HUES6 (cell line): ENCODE measurements around the gene LRRC74B.

Source experiments
- H3K27ac ChIP-seq: 2 replicates; pipeline ENCODE4 v1.7.0; 2013; ENCODE audit warnings: low read depth, mild to moderate bottlenecking, low read length, inconsistent platforms
- H3K27me3 ChIP-seq: 2 replicates; pipeline ENCODE4 v1.6.1; 2013; ENCODE audit warnings: low read length; ENCODE audit not compliant: control insufficient read depth, insufficient read depth
- H3K36me3 ChIP-seq: 2 replicates; pipeline ENCODE4 v1.6.1; 2013; ENCODE audit warnings: low read length; ENCODE audit not compliant: control insufficient read depth, insufficient read depth
- H3K4me1 ChIP-seq: 2 replicates; pipeline ENCODE4 v1.6.1; 2013; ENCODE audit warnings: low read length; ENCODE audit not compliant: control insufficient read depth, insufficient read depth
- H3K4me3 ChIP-seq: 2 replicates; pipeline ENCODE4 v1.5.1; 2013; ENCODE audit warnings: low read depth, low read length
- H3K9ac ChIP-seq: one replicate; pipeline ENCODE4 v1.6.1; 2013; ENCODE audit warnings: mild to moderate bottlenecking, low read length
- H3K9me3 ChIP-seq: 2 replicates; pipeline ENCODE4 v1.6.1; 2013; ENCODE audit warnings: low read depth, low read length; ENCODE audit not compliant: control insufficient read depth, insufficient read depth

Gene LRRC74B

DNA sequence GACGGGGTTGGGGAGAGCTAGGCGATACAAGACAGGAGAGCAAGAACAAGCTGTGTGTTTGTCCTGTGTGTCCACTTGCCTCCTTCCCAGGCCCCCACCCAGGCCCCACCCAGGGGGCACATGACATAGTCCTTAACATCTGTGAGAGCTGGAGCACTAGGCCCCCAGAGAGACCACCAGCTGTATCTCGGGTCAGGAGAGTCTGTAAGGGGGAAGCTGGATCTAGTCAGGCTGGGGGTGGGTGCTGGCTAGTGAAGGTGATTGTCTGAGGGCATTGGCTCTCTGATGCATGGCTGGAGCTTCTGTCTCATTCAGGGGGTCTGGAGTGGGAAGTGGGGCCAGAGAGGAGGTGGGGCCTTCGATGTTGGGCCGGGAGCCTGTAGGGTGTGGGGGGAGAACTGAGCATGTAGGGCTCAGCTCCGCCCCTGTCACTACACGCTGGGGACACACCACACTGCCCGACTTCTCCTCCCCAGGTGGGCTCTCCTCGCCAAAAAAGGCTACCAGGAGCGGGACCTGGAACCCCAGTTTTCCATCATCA is 30.2 kb upstream of the LRRC74B start:
- peaks cover 12% of the 10 kb centered on the region; the same call in 1 of the 2 replicates for H3K9me3 ChIP-seq
- H3K27me3 ChIP-seq, result 0 out of 2 replicates have a peak, but pooled peaks cover 4% of the 10 kb centered on the region
- H3K4me1 ChIP-seq, result peaks cover 23% of the 10 kb centered on the region
- no peaks in the 10 kb centered on the region for H3K36me3 ChIP-seq
- no peak overlapping the region for H3K9ac ChIP-seq
- H3K27ac ChIP-seq, result no peak overlapping the region; the same call in 1 of the 2 replicates
- H3K4me3 ChIP-seq, result peak overlapping the region; percentile 70; the same call in 1 of the 2 replicates

DNA sequence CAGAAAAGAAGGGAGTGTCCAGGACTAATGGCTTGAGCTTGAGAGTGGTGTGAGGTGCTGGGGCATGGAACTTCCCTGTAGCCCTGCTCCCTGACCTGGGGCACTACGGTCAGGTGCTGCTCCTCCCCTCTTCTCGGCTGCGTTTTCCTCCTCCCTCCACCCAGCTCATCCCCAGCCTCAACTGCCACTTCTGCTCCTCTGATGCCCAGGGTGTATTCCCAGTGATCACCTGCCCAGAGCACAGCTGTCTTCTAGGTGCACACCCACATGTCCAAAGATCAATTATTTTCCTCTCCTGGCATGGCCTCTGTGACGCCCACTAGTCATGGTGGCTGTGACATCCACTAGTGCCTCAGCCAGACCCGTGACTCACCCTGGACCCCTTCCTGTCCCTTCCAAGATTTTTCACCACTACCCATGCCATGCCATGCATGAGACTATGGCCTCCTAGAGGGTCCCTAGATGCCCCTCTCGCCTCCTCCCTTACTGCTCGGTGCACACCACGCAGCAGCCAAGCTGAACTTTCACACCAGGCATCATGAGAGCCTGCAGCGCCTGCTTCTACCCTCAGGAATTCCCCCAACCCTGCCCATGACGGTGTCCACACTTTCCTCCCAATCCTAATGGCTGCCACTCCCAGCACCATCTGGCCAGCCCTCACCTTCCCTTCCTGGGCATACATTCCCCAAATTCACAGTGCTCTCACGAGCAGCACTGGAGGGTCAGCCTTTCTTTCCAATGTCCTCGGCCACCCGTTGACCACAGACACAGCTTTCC is 28.9 kb upstream of the LRRC74B start:
- peaks cover 12% of the 10 kb centered on the region; the same call in 1 of the 2 replicates for H3K9me3 ChIP-seq
- 0 out of 2 replicates have a peak, but pooled peaks cover 4% of the 10 kb centered on the region for H3K27me3 ChIP-seq
- peaks cover 23% of the 10 kb centered on the region for H3K4me1 ChIP-seq
- no peak overlapping the region for H3K4me3 ChIP-seq
- no peaks in the 10 kb centered on the region for H3K36me3 ChIP-seq
- no peak overlapping the region for H3K27ac ChIP-seq
- H3K9ac ChIP-seq, result no peak overlapping the region

- H3K36me3 ChIP-seq, result no peaks in the 10 kb centered on the region
- H3K4me3 ChIP-seq, result no peak overlapping the region
- H3K27ac ChIP-seq, result no peak overlapping the region
- peaks cover 12% of the 10 kb centered on the region; the same call in 1 of the 2 replicates for H3K9me3 ChIP-seq
- H3K4me1 ChIP-seq, result peaks cover 20% of the 10 kb centered on the region
- H3K27me3 ChIP-seq, result no peaks in the 10 kb centered on the region
- no peak overlapping the region for H3K9ac ChIP-seq
Observed at GRCh38 chr22:21018314-21018713, 27.4 kb upstream of the LRRC74B start.

- Histone ChIP-seq H3K9me3 (peaks cover 12% of the 10 kb centered on the region; the same call in 1 of the 2 replicates), H3K36me3 (no peaks in the 10 kb centered on the region), H3K27ac (no peak overlapping the region), H3K4me1 (peaks cover under 1% of the 10 kb centered on the region; the same call in 1 of the 2 replicates), H3K9ac (no peak overlapping the region), H3K27me3 (no peaks in the 10 kb centered on the region), H3K4me3 (no peak overlapping the region)
Observed at GRCh38 chr22:21020802-21021429, 24.8 kb upstream of the LRRC74B start.

- no peak overlapping the region for H3K4me3 ChIP-seq
- peaks cover 12% of the 10 kb centered on the region; the same call in 1 of the 2 replicates for H3K9me3 ChIP-seq
- no peaks in the 10 kb centered on the region for H3K27me3 ChIP-seq
- no peaks in the 10 kb centered on the region; the same call in 1 of the 2 replicates for H3K4me1 ChIP-seq
- no peaks in the 10 kb centered on the region for H3K36me3 ChIP-seq
- H3K9ac ChIP-seq, result no peak overlapping the region
- H3K27ac ChIP-seq, result no peak overlapping the region
Observed at GRCh38 chr22:21022507-21022906, 23.2 kb upstream of the LRRC74B start.

DNA sequence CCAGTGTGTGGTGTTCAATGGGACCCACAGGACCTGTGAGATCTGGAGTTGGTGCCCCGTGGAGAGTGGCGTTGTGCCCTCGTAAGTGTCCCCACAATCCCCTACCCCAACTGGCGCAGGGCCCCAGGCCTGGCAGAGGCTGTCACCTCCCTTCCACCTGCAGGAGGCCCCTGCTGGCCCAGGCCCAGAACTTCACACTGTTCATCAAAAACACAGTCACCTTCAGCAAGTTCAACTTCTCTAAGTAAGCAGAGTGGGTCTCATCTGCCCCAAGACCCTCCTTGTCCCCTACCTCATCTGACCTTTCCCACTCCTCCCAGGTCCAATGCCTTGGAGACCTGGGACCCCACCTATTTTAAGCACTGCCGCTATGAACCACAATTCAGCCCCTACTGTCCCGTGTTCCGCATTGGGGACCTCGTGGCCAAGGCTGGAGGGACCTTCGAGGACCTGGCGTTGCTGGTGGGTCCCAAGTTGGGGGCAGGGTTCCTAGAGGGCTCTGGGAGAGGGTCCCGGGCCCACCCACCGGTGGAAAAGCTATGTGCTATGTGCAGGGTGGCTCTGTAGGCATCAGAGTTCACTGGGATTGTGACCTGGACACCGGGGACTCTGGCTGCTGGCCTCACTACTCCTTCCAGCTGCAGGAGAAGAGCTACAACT is 22.7 kb upstream of the LRRC74B start:
- no peaks in the 10 kb centered on the region for H3K27me3 ChIP-seq
- no peak overlapping the region for H3K9ac ChIP-seq
- H3K27ac ChIP-seq, result no peak overlapping the region
- no peak overlapping the region for H3K4me3 ChIP-seq
- no peaks in the 10 kb centered on the region; the same call in 1 of the 2 replicates for H3K4me1 ChIP-seq
- no peaks in the 10 kb centered on the region for H3K36me3 ChIP-seq
- H3K9me3 ChIP-seq, result peaks cover 12% of the 10 kb centered on the region; the same call in 1 of the 2 replicates

DNA sequence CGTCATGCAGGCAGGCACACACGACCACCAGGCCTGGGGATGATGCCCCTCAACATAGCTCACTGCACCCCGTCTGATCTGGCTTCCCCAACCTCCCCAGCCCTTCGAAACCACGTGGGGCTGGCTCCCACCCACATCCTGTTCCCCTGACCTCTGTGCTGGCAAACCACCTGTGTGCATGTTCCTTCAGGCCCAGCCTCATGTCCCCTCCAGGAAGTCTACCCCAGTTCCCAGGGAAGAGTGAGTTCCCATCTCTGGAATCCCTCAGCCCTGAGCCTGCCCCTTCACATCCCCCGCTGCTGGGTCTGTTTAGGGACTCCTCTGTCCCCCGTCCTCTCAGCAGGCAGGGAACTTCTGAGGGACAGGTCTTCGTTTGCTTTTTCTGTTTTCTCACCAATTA is 20.5 kb upstream of the LRRC74B start:
- no peak overlapping the region for H3K4me3 ChIP-seq
- peaks cover 10% of the 10 kb centered on the region; the same call in 1 of the 2 replicates for H3K27me3 ChIP-seq
- H3K9ac ChIP-seq, result no peak overlapping the region
- H3K9me3 ChIP-seq, result no peaks in the 10 kb centered on the region
- no peaks in the 10 kb centered on the region for H3K36me3 ChIP-seq
- no peak overlapping the region for H3K27ac ChIP-seq
- H3K4me1 ChIP-seq, result no peaks in the 10 kb centered on the region; the same call in 1 of the 2 replicates

DNA sequence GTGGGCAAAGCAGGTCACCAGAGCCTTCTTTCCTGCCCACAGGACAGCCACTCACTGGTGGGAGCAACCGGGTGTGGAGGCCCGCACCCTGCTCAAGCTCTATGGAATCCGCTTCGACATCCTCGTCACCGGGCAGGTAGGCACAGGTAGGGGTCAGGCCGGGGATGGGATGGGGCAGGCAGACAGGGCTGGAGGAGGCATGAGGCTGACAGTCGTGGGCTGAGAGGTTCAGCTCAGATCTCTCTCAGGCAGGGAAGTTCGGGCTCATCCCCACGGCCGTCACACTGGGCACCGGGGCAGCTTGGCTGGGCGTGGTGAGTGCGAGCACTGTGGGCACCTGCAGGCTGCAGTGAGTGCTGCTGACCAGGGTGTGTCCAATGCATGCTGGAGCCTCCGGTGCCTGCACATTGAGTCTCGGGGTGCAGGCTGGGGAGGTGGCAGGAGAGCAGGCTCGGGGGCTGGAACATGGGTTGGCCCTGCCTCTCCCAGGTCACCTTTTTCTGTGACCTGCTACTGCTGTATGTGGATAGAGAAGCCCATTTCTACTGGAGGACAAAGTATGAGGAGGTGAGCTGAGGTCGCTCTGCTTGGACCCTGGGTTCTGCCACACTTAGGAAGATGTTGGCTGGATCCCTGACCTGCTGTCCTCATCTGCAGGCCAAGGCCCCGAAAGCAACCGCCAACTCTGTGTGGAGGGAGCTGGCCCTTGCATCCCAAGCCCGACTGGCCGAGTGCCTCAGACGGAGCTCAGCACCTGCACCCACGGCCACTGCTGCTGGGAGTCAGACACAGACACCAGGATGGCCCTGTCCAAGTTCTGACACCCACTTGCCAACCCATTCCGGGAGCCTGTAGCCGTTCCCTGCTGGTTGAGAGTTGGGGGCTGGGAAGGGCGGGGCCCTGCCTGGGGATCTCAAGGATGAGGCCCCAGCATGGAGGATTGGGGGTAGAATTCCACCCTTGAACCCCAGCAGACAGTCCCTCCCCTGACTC is 19.7 kb upstream of the LRRC74B start:
- Histone ChIP-seq H3K27ac (no peak overlapping the region), H3K4me1 (no peaks in the 10 kb centered on the region; the same call in 1 of the 2 replicates), H3K27me3 (peaks cover 17% of the 10 kb centered on the region), H3K4me3 (no peak overlapping the region), H3K36me3 (no peaks in the 10 kb centered on the region), H3K9me3 (no peaks in the 10 kb centered on the region), H3K9ac (no peak overlapping the region)

DNA sequence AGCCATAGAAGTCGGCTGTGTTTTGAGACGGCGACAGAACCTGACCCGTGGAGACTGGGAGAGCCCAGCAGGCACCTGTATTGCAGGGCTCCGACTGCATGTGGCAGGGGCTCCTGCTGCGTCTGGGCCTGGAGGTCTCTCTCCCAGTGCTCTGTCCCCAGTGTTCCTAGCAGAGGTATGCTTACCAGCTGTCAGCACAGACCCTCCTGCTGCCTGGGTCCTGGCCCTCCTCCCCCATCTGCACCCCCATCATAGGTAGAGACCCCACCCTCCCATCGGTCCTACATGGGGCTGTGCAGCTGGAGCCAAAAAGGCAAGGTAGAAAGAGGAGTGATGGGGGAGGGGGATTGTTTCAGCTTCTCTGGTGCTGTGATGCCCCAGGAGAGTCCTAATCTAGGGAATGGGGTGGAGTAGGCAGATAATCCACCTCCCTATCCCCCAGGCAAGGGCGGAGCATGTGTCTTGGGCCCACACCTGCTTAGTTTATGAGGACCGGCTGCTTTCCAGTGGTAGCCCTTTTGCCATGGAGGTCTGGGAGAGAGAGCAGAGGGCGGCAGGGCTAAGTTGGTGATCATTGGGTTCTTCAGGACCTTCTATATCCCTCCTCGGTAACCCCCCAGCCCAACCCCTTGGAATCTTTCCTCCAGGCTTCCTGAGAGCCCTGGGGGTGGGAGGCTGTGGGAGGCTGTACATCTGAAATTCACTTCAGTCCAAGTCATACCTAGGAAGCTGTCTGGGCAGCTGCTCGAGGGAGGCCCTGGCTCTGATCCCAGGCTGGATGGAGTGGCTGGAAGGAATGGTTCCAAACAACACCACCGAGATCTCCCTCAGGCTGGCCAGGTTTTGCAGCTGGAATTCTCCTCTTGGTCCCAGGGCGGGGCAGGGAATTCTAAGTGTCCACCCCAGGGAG is 18.7 kb upstream of the LRRC74B start:
- Histone ChIP-seq H3K27me3 (peaks cover 27% of the 10 kb centered on the region), H3K27ac (no peak overlapping the region), H3K9me3 (no peaks in the 10 kb centered on the region), H3K36me3 (no peaks in the 10 kb centered on the region), H3K4me3 (no peak overlapping the region), H3K4me1 (no peaks in the 10 kb centered on the region; the same call in 1 of the 2 replicates), H3K9ac (no peak overlapping the region)
